HG03575 (cell line): ENCODE data around the gene CYSTM1.

Experiments
- ATAC-seq: cut with Tn5 transposase; IDR thresholded peaks from one replicate; pipeline ENCODE4 v1.9.1; 2021; ENCODE audit not compliant: unreplicated experiment, insufficient number of reproducible peaks, low FRiP score; ENCODE audit errors: extremely low read depth

CYSTM1 gene

GRCh38 chr5:140221697-140222223, 46.8 kb downstream of the CYSTM1 start:
- no peak for ATAC-seq

GRCh38 chr5:140222416-140222815, 47.4 kb downstream of the CYSTM1 start:
- ATAC-seq = no peak

GRCh38 chr5:140223567-140223966, 48.6 kb downstream of the CYSTM1 start:
- ATAC-seq = no peak

- no peak for ATAC-seq
Measured at GRCh38 chr5:140224658-140225057, 49.7 kb downstream of the CYSTM1 start.

- ATAC-seq = no peak
Measured at GRCh38 chr5:140225396-140225795, 50.4 kb downstream of the CYSTM1 start.

GRCh38 chr5:140227046-140227445, 52.1 kb downstream of the CYSTM1 start:
- no peak for ATAC-seq

- ATAC-seq = no peak
Measured at GRCh38 chr5:140228364-140228837, 53.4 kb downstream of the CYSTM1 start.

- ATAC-seq = no peak
Measured at GRCh38 chr5:140230373-140230772, 55.4 kb downstream of the CYSTM1 start.

GRCh38 chr5:140232731-140233130, 57.7 kb downstream of the CYSTM1 start:
- ATAC-seq = no peak

- no peak for ATAC-seq
Measured at GRCh38 chr5:140234377-140234989, 59.5 kb downstream of the CYSTM1 start.

- ATAC-seq = no peak
Measured at GRCh38 chr5:140235791-140236551, 61.0 kb downstream of the CYSTM1 start.

GRCh38 chr5:140236891-140237598, 62.1 kb downstream of the CYSTM1 start:
- no peak for ATAC-seq

- ATAC-seq = no peak
Measured at GRCh38 chr5:140238756-140239155, 63.8 kb downstream of the CYSTM1 start.

- no peak for ATAC-seq
Measured at GRCh38 chr5:140239461-140239860, 64.5 kb downstream of the CYSTM1 start.

- ATAC-seq = no peak
Measured at GRCh38 chr5:140239939-140240700, 65.1 kb downstream of the CYSTM1 start.

- ATAC-seq = no peak
Measured at GRCh38 chr5:140240987-140241706, 66.2 kb downstream of the CYSTM1 start.

- ATAC-seq = no peak
Measured at GRCh38 chr5:140242099-140242498, 67.1 kb downstream of the CYSTM1 start.

GRCh38 chr5:140242890-140243585, 68.0 kb downstream of the CYSTM1 start:
- no peak for ATAC-seq
